HG03175 (cell line): ENCODE data around the gene KLHL20.
"Not testable (repeated sequence)": the region's sequence is repeated elsewhere in the genome, so short reads cannot be mapped to it uniquely, and the experiment has no call there.

Experiments
- ATAC-seq: cut with Tn5 transposase; IDR thresholded peaks from one replicate; pipeline ENCODE4 v1.9.1; 2021; ENCODE audit warnings: mild to moderate bottlenecking, moderate library complexity; ENCODE audit not compliant: unreplicated experiment

KLHL20 gene

DNA sequence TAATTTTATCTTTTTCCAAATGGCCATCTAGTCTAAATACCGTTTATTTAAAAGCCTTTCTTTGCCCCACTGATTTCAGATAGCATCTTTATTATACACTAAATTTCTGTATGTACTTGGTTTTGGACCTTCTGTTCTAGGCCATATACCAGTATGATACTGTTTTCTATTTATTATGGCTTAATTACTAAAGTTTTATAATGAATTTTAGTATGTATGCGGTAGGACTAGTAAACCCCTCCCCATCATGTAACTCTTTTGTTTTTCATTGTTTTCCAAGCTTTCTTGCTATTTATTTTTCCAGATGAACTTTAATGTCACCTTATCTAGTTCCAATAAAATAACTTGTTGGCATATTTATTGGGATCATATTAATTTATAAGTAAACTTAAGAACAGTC is 29.9 kb downstream of the KLHL20 start:
- no peak for ATAC-seq

GRCh38 chr1:173749137-173749536 is 34.4 kb downstream of the KLHL20 start:
- no peak for ATAC-seq

GRCh38 chr1:173753830-173754229 is 39.0 kb downstream of the KLHL20 start:
- no peak for ATAC-seq

- no peak for ATAC-seq
Measured at GRCh38 chr1:173757666-173758065, 42.9 kb downstream of the KLHL20 start.

GRCh38 chr1:173758110-173758509 is 43.3 kb downstream of the KLHL20 start:
- no peak for ATAC-seq

DNA sequence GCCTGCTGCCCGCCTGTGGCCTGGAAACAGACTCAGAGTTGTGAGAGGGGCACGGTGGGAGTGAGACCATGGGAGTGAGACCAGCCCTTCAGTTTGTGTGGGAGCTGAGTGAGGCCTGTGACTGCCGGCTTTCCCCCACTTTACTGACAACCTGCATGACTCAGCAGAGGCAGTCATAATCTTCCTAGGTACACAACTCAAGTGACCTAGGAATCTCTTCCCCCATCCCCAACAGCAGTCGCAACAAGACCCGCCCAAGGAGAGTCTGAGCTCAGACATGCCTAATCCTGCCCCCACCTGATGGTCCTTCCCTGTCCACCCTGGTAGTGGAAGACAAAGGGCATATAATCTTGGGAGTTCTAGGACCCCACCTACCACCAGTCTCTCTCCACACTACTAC is 44.2 kb downstream of the KLHL20 start:
- no peak for ATAC-seq

- ATAC-seq = not testable (repeated sequence)
Measured at GRCh38 chr1:173764331-173764730, 49.5 kb downstream of the KLHL20 start.

GRCh38 chr1:173768206-173768605 is 53.4 kb downstream of the KLHL20 start:
- ATAC-seq = no peak

DNA sequence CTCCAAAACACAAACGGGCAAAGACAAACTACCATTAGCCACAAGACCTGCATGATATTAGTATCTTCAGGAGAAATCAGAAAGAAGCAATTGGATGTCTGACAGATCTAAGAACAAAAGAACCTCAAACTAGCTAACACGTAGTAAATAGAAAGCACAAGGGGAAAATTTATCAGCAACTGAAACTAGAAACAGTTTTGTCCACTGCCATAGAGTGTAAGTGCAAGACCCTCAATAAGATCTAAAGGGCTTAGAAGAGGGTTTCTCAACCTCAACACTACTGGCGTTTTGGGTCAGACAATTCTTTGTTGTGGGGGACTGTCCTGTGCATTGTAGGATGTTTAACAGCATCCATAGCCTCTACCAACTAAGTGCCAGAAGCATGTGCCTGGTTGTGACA is 54.0 kb downstream of the KLHL20 start:
- no peak for ATAC-seq

DNA sequence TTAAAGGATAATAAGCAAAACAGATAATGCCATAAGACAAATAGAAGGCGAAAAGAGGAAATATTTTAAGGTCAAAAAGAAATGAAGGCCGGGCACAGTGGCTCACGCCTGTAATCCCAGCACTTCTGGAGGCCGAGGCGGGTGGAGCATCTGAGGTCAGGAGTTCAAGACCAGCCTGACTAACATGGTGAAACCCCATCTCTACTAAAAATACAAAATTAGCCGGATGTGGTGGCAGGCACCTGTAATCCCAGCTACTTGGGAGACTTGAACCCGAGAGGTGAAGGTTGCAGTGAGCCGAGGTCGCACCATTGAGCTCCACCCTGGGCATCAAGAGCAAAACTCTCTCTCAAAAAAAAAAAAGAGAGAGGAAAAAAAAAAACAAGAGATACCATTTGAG is 55.5 kb downstream of the KLHL20 start:
- not testable (repeated sequence) for ATAC-seq

DNA sequence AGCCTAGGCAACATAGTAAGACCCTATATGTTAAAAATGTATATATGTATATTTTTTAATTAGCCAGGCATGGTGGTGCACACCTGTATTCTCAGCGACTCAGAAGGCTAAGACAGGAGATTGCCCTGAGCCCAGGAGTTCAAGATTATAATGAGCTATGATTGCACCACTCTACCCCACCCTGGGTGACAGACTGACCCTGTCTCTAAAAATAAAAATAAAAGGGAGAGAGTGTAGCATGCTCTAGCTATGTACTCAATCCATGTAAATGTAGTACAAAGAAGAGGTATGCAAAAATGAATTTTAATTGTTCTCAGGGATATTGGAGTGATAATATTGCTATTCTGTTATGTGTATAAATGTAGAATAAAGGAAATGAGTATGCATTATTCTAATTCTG is 56.8 kb downstream of the KLHL20 start:
- ATAC-seq = no peak

- no peak for ATAC-seq
Measured at GRCh38 chr1:173775578-173776226, 60.9 kb downstream of the KLHL20 start.

DNA sequence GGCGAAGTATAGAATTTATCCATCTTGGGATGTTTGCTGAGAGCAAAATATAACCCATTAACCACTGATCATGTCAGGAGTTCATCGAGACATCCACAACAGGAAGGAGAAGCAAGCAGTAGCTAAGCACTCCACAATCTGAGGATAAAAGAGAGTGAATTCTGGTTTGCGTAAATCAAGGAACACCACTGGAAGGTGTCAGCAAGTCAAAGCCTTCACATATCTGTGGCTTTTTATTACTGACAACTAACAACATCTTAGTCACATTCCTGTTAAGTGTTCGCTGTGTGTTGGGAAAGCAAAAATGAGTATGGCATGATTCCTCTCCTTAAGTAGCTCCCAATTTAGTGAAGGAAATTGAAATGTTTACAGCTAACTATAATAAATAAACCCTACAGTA is 65.2 kb downstream of the KLHL20 start:
- no peak for ATAC-seq

DNA sequence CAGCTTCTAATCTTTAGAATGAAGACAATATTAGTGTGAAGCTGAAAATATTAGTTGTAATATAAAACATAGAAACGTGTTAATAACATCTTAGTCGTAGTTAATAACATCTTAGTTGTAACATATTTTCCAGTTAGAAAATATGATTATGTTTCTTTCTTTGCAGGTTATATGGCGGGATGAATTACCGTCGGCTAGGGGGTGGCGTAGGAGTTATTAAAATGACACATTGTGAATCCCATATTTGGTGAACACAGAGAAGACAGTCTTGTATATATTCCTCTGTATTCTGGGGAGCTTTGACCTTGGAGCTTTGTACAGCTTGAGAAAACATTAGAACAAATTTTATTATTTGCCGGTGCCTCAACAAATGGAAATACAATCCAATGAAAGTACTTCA is 70.2 kb downstream of the KLHL20 start:
- ATAC-seq = no peak

DNA sequence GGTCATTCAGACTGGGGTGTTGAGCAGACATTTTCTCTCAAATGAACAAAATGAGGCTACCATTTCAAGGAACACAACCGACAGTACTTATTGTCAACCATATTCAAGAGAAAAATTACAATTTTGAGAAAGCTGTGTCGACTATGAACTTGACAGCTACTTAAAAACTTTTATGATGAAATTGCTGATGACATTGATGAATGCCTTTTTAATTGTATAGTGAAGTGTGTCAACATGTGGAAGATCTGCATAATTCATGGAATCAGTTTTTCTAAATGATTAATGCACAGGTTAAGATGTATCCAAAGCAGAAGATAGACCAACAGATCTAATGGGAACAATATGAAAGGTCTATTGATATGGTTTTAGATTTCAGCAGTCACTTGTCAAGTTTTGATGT is 75.1 kb downstream of the KLHL20 start:
- no peak for ATAC-seq

DNA sequence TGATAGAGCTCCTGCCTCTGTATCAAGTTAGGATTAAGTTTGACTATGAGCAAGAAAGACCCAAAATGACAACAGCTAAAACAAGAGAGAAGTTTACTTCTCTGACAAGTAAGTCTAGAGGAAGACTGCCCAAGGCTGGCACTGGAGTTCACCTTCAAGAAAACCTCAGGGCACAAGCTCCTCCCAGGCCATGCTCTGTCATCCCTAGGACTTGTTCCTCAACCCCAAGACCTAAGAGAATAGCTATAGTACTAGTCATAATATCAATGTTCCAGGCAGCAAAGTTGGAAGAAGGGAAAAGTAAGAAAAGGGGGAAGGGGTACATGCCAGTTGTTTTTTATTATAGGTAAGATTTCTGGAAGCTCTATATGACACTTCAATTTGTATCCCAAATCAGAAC is 83.3 kb downstream of the KLHL20 start:
- ATAC-seq = no peak

DNA sequence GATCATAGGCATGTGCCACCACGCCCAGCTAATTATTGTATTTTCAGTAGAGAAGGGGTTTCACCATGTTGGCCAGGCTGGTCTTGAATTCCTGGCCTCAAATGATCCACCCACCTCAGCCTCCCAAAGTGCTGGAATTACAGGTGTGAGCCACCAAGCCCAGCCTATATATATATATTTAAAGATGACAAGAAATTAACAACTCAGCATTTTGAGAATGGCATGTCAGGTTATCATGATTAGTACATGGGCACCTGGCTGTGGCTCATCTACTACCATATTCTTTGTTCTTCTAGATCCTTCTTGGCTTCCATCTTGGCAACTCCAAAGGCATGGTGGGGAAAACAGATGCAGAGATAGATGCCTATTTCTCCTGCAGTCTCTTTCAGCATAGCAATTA is 85.2 kb downstream of the KLHL20 start:
- not testable (repeated sequence) for ATAC-seq

GRCh38 chr1:173802961-173803360 is 88.2 kb downstream of the KLHL20 start:
- no peak for ATAC-seq

DNA sequence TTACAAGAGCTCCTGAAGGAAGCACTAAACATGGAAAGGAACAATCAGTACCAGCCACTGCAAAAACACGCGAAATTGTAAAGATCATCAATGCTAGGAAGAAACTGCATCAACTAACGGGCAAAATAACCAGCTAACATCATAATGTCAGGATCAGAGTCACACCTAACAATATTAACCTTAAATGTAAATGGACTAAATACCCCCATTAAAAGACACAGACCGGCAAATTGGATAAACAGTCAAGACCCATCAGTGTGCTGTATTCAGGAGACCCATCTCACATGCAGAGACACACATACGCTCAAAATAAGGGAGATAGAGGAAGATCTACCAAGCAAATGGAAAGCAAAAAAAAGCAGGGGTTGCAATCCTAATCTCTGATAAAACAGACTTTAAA is 98.9 kb downstream of the KLHL20 start:
- ATAC-seq = not testable (repeated sequence)

DNA sequence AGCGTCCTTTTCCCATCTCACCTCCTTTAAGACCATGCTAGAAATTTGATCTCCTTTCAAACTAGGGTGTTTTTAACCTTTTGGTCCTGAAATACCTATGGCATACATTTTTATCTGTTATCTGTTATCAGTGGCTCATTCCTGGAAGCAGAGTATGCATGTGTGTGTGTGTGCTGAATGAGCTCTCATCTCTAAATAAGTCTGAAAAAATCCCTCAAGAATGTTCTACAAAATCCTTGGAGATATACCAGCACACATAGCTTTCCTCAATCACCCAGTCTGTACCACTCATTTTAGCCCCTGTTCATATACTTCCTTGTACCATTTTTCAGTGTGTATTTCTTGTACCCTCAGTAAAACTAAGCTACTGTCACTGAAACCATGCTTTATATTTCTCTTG is 103.7 kb downstream of the KLHL20 start:
- ATAC-seq = no peak

- no peak for ATAC-seq
Measured at GRCh38 chr1:173821680-173822079, 106.9 kb downstream of the KLHL20 start.

- peak; percentile 35 for ATAC-seq
Measured at GRCh38 chr1:173823781-173824314, 109.1 kb downstream of the KLHL20 start.
